Uterus (tissue), 4 donors: ENCODE results near the gene RPL15. TPM values are rescaled to one million over a fixed set of nuclear protein-coding genes. Genes with fewer than 3 reads are reported as not detected.
A peak's percentile ranks its signal among the peaks of the same experiment; 100 is the strongest.
"Not testable (repeated sequence)": the region's sequence is repeated elsewhere in the genome, so short reads cannot be mapped to it uniquely, and the experiment has no call there.

Experiments used
- DNase-seq, 2 donors: peaks; one replicate each; pipeline ENCODE4 v3.0.0-alpha.2; 2019 to 2020
- H3K27ac ChIP-seq, 2 donors: fragments of 200-600 bp; sonication (generic); 1 replicate in 1 of 2; 2 replicates in 1 of 2; pipeline ENCODE4 v1.5.1; 2016 to 2018
- H3K27me3 ChIP-seq, 2 donors: fragments of 200-600 bp; sonication (generic); one replicate each; pipeline ENCODE4 v1.5.1; 2018 to 2019; ENCODE audit warnings: control low read depth in 1 of 2
- H3K36me3 ChIP-seq, 2 donors: fragments of 200-600 bp; sonication (generic); one replicate each; pipeline ENCODE4 v1.5.1; 2019; ENCODE audit warnings: control low read depth in 1 of 2
- H3K4me1 ChIP-seq, 2 donors: fragments of 200-600 bp; sonication (generic); one replicate each; pipeline ENCODE4 v1.5.1; 2018 to 2019; ENCODE audit warnings: control low read depth in 1 of 2
- H3K4me3 ChIP-seq, 2 donors: fragments of 200-600 bp; sonication (generic); 1 replicate in 1 of 2; 2 replicates in 1 of 2; pipeline ENCODE4 v1.5.1; 2018 to 2019; ENCODE audit warnings: mild to moderate bottlenecking in 1 of 2
- H3K9me3 ChIP-seq, 2 donors: fragments of 200-600 bp; sonication (generic); one replicate each; pipeline ENCODE4 v1.5.1; 2019; ENCODE audit warnings: control low read depth in 1 of 2
- POLR2A ChIP-seq, 2 donors: fragments of 450-650 bp; IDR thresholded peaks; one replicate each; pipeline ENCODE4 v1.6.1; 2016; ENCODE audit warnings: antibody characterized with exemption in 2 of 2, mild to moderate bottlenecking in 1 of 2, moderate library complexity in 1 of 2
- intact Hi-C: fragments of 100-400 bp; cut with DNase I; formaldehyde crosslinking; loops from one replicate; pipeline ENCODE4 v1.15.1; 2023; ENCODE audit warnings: low total_unique reads
- total RNA-seq, 4 donors: library from RNA; depleted of rRNA in 3 of 4; stranded (reverse); fragments of >200 nt in 3 of 4; gene quantifications; one replicate each; pipeline versions ENCODE4 v1.1.0 to v1.2.4, GENCODE V29; 2014 to 2023
- TF ChIP-seq, protein P1 (sequence below), 4 experiments: fragments of 200-600 bp in 2 of 4; fragments of 450-650 bp in 2 of 4; sonication (generic) in 2 of 4; IDR thresholded peaks; one replicate each; pipeline ENCODE4 v1.5.1; 2016 to 2019; ENCODE audit warnings: antibody characterized with exemption in 4 of 4, mild to moderate bottlenecking in 2 of 4, moderate library complexity in 1 of 4
- donor health status: DM: yes; HTN: yes; CAD: no.

RPL15 gene
- total RNA-seq, 4 donors from 2014 or later, result 2,242 to 5,103 (median 3,613) TPM

DNA sequence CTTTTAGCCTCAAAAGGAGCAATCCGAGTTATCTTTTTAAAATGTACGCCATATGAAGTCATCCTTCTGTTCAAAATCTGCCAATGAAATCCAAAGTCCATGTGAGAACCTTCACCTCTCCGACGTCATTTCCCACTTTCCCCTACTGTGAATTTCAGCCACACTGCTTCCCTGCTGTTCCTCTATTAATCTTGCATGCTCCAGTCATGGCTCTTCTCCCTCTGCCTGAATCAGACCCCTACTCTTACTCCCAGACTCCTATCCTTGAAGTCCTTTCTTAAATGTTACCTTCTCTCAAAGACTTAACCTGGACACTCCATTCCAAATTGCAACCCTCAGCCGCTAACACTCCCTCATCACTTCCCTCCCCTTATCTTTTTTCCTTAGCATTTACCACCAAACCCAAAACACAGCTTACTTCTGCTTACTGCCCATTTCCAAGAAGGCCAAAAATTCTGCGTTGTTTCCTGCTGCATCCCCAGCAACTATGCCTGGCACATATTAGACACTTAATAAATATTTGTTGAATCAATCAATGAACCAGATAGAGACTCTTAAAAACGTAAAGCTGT is 1.3 kb upstream of the RPL15 start:
- Histone ChIP-seq H3K9me3 (no peaks in the 10 kb centered on the region), H3K27me3 (no peaks in the 10 kb centered on the region), H3K36me3 (no peaks in the 10 kb centered on the region), H3K27ac (peak overlapping the region; percentile 15 to 95), H3K4me1 (peaks cover 0 to 4% of the 10 kb centered on the region in 2 donors), H3K4me3 (peak overlapping the region; percentile 78 to 91)
- no peak for DNase-seq
- TF ChIP-seq POLR2A (IDR thresholded peaks at IDR 0.05), result no peak
- TF ChIP-seq, protein P1, sequence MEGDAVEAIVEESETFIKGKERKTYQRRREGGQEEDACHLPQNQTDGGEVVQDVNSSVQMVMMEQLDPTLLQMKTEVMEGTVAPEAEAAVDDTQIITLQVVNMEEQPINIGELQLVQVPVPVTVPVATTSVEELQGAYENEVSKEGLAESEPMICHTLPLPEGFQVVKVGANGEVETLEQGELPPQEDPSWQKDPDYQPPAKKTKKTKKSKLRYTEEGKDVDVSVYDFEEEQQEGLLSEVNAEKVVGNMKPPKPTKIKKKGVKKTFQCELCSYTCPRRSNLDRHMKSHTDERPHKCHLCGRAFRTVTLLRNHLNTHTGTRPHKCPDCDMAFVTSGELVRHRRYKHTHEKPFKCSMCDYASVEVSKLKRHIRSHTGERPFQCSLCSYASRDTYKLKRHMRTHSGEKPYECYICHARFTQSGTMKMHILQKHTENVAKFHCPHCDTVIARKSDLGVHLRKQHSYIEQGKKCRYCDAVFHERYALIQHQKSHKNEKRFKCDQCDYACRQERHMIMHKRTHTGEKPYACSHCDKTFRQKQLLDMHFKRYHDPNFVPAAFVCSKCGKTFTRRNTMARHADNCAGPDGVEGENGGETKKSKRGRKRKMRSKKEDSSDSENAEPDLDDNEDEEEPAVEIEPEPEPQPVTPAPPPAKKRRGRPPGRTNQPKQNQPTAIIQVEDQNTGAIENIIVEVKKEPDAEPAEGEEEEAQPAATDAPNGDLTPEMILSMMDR (IDR thresholded peaks at IDR 0.05), result no peak
- intact Hi-C loops, result no loop called here

DNA sequence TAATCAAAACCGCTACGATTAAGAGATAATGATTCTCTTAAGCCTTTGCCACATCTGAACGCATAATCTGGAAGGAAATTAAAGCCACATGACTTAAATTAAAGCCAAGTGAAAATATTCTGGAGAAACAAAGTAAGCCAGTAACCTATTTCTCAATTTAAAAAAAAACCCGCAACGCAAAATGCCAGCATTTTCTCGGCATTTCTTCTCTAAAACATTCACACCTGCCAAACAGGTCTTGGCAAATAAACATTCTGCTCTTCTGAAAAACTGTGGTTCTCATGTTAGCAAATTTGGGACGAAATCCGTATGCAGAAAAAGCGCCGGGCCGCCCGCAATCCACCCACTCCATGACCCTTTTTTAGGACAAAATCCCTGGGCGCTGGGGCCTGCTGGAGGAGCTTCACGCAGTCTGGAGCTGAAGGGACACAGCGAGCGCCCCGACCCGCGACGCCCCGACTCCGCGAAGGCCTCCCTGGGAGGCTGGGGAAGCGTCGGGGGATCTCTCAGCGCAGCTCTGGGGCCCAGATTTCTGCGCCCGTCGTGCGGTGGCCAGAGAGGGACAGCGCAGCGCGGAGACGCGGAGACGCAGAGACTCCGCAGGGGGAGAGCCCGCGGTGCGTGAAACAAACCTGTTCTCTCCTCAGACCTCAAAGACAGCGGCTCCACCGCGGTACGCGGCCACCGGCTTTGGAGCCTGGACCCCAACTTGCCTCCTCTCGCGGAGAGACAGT is 613 bp upstream of the RPL15 start:
- H3K36me3 ChIP-seq, result no peaks in the 10 kb centered on the region
- H3K4me3 ChIP-seq, result peak overlapping the region; percentile 78 to 91
- no peak for TF ChIP-seq POLR2A (IDR thresholded peaks at IDR 0.05)
- TF ChIP-seq, protein P1 (IDR thresholded peaks at IDR 0.05), result no peak
- H3K27me3 ChIP-seq, result no peaks in the 10 kb centered on the region
- intact Hi-C loops, result no loop called here
- no peak for DNase-seq
- H3K27ac ChIP-seq, result peak overlapping the region; percentile 94 to 95
- H3K4me1 ChIP-seq, result peaks cover 0 to 4% of the 10 kb centered on the region in 2 donors
- H3K9me3 ChIP-seq, result no peaks in the 10 kb centered on the region

DNA sequence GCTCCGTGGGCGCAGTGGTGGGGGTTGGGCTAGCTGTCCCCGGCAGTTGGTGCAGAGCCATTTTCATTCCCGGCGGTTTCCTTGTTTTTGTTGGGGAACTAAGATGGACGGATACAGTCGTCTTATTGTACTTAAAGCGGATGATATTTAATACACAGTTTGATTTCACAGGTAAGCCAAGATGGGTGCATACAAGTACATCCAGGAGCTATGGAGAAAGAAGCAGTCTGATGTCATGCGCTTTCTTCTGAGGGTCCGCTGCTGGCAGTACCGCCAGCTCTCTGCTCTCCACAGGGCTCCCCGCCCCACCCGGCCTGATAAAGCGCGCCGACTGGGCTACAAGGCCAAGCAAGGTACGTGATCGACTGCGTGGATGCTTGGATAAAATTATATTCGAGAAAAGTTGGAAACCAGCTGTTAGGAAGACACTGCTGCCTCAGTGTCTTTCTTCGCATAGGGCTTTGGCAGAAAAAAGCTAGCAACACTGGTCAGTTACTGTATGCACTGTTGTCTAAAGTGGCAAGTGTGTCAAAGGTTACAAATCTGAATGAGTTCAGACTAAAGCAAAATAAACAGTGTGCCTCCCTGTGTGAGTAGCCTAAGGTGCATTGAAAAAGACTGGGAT is 859 bp downstream of the RPL15 start:
- H3K4me1 ChIP-seq, H3K36me3 ChIP-seq, intact Hi-C loops, H3K27me3 ChIP-seq, H3K9me3 ChIP-seq, DNase-seq: not testable (repeated sequence)
- Histone ChIP-seq H3K4me3 (peak overlapping the region; percentile 78 to 91), H3K27ac (peak overlapping the region; percentile 94 to 95)

DNA sequence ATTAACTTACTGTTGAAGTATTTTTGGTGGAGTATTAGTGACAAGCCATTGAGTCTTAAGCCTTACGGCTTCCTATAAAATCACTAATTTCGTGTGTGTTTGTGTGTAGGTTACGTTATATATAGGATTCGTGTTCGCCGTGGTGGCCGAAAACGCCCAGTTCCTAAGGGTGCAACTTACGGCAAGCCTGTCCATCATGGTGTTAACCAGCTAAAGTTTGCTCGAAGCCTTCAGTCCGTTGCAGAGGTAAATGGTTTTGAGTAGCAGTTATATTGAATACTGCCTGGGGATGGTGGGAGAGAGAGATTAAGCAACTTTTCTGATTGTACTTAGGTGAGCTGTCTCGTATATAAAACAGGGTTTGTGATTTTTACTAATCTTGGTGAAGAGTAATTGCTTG is 1.4 kb downstream of the RPL15 start:
- H3K4me1 ChIP-seq, H3K27me3 ChIP-seq, H3K9me3 ChIP-seq, intact Hi-C loops, DNase-seq, H3K36me3 ChIP-seq: not testable (repeated sequence)
- peak overlapping the region; percentile 94 to 95 for H3K27ac ChIP-seq
- peak overlapping the region; percentile 78 to 91 for H3K4me3 ChIP-seq

DNA sequence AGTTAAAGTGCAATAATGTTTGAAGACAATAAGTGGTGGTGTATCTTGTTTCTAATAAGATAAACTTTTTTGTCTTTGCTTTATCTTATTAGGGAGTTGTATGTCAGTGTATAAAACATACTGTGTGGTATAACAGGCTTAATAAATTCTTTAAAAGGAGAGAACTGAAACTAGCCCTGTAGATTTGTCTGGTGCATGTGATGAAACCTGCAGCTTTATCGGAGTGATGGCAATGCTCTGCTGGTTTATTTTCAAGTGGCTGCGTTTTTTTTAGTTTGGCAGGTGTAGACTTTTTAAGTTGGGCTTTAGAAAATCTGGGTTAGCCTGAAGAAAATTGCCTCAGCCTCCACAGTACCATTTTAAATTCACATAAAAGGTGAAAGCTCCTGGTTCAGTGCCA is 2.7 kb downstream of the RPL15 start:
- no peak for DNase-seq
- TF ChIP-seq, protein P1 (IDR thresholded peaks at IDR 0.05), result no peak
- TF ChIP-seq POLR2A (IDR thresholded peaks at IDR 0.05), result no peak
- no peak overlapping the region for H3K27ac ChIP-seq
- H3K27me3 ChIP-seq, result no peaks in the 10 kb centered on the region
- no peaks in the 10 kb centered on the region for H3K36me3 ChIP-seq
- intact Hi-C loops, result no loop called here
- H3K4me3 ChIP-seq, result no peak overlapping the region
- H3K4me1 ChIP-seq, result peaks cover 0 to 4% of the 10 kb centered on the region in 2 donors
- H3K9me3 ChIP-seq, result no peaks in the 10 kb centered on the region

DNA sequence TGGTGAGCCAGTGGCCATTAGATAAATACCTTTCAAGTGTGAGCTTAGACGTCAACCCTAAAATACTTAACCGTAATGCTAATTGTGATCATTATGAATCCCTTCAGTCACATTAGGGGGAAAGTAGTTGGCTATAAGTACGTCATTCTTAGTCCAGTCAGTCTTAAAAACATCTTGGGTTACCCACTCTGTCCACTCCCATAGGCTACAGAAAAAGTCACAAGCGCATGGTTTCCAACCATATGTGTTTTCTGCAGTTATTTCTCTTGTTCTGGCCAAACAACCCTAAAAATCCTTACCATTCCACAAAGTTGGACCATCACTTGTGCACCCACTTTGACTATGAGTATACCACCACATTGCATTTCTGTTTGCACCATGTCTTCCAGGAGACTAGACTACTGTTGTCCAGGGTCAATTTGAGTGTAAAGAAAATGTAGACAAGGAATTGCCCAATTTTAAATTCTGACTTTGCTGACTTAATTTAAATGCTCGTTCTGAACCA is 3.3 kb downstream of the RPL15 start:
- H3K9me3 ChIP-seq, result no peaks in the 10 kb centered on the region
- DNase-seq, result no peak
- H3K4me1 ChIP-seq, result peaks cover 0 to 4% of the 10 kb centered on the region in 2 donors
- no peaks in the 10 kb centered on the region for H3K27me3 ChIP-seq
- TF ChIP-seq, protein P1 (IDR thresholded peaks at IDR 0.05), result no peak
- TF ChIP-seq POLR2A (IDR thresholded peaks at IDR 0.05), result no peak
- no peak overlapping the region for H3K4me3 ChIP-seq
- no peak overlapping the region for H3K27ac ChIP-seq
- intact Hi-C loops, result no loop called here
- H3K36me3 ChIP-seq, result no peaks in the 10 kb centered on the region
